Keratinocyte (primary cell): ENCODE measurements around the gene AMACR. TPM values are rescaled to one million over a fixed set of nuclear protein-coding genes. Genes with fewer than 3 reads are reported as not detected.

Experiments used
- DNase-seq: peaks from one replicate; pipeline ENCODE4 v3.0.0-alpha.2; 2011; ENCODE audit warnings: low read depth, missing footprints, low spot score
- FAIRE-seq: peaks from 2 replicates; lab custom pipeline; 2011; peaks lifted over from hg19 to GRCh38; lab: Jason Lieb, UNC
- H2AFZ ChIP-seq: 2 replicates; pipeline ENCODE4 v1.6.0; 2012; ENCODE audit warnings: low read length, control low read depth, inconsistent platforms; ENCODE audit not compliant: control insufficient read depth
- H3K27ac ChIP-seq: 2 replicates; pipeline ENCODE4 v1.5.1; 2011; ENCODE audit warnings: low read length; ENCODE audit not compliant: control insufficient read depth, insufficient read depth
- H3K27me3 ChIP-seq: 3 replicates; pipeline ENCODE4 v1.6.0; 2011; ENCODE audit warnings: low read length; ENCODE audit not compliant: control insufficient read depth, insufficient read depth; ENCODE audit errors: extremely low read depth
- H3K36me3 ChIP-seq, 2 experiments: 2 replicates in 1 of 2; 3 replicates in 1 of 2; pipeline ENCODE4 v1.5.1; 2011; ENCODE audit warnings: low read length in 2 of 2, mild to moderate bottlenecking in 1 of 2; ENCODE audit not compliant: control insufficient read depth in 2 of 2, insufficient read depth in 2 of 2; ENCODE audit errors: extremely low read depth in 1 of 2
- H3K4me1 ChIP-seq: 3 replicates; pipeline ENCODE4 v1.5.1; 2011; ENCODE audit warnings: low read length; ENCODE audit not compliant: control insufficient read depth, insufficient read depth; ENCODE audit errors: extremely low read depth
- H3K4me2 ChIP-seq: 3 replicates; pipeline ENCODE4 v1.6.0; 2011; ENCODE audit warnings: low read depth, low read length; ENCODE audit not compliant: control insufficient read depth, insufficient read depth; ENCODE audit errors: extremely low read depth
- H3K4me3 ChIP-seq, 3 experiments: fragments of 200-600 bp in 1 of 3; sonication (generic) in 1 of 3; 2 replicates in 2 of 3; 3 replicates in 1 of 3; pipeline ENCODE4 v1.5.1; 2011 to 2016; ENCODE audit warnings: low read length in 3 of 3, mild to moderate bottlenecking in 3 of 3, control low read depth in 2 of 3, inconsistent platforms in 1 of 3, low read depth in 1 of 3, mixed read lengths in 1 of 3, mixed run types in 1 of 3, moderate library complexity in 1 of 3; ENCODE audit not compliant: control insufficient read depth in 2 of 3, insufficient read depth in 2 of 3; ENCODE audit errors: extremely low read depth in 1 of 3
- H3K79me2 ChIP-seq: 2 replicates; pipeline ENCODE4 v1.6.0; 2012; ENCODE audit warnings: low read length; ENCODE audit not compliant: control insufficient read depth, insufficient read depth
- H3K9ac ChIP-seq: 3 replicates; pipeline ENCODE4 v1.6.0; 2011; ENCODE audit warnings: low read length; ENCODE audit not compliant: control insufficient read depth, insufficient read depth; ENCODE audit errors: extremely low read depth
- H3K9me1 ChIP-seq: 3 replicates; pipeline ENCODE4 v1.6.0; 2011; ENCODE audit warnings: low read length; ENCODE audit not compliant: control insufficient read depth, insufficient read depth; ENCODE audit errors: extremely low read depth
- H3K9me3 ChIP-seq: 2 replicates; pipeline ENCODE4 v1.5.1; 2012; ENCODE audit warnings: low read depth, low read length; ENCODE audit not compliant: control insufficient read depth
- H4K20me1 ChIP-seq: 3 replicates; pipeline ENCODE4 v1.6.0; 2011; ENCODE audit warnings: low read length; ENCODE audit not compliant: control insufficient read depth, insufficient read depth; ENCODE audit errors: extremely low read depth
- EZH2 ChIP-seq: IDR thresholded peaks from one replicate; pipeline ENCODE4 v1.6.1; 2012; ENCODE audit warnings: inconsistent platforms, mild to moderate bottlenecking, low read length, moderate library complexity
- dilution Hi-C: fragments of 300-500 bp; cut with MboI; formaldehyde crosslinking; loops from one replicate; pipeline ENCODE4 v1.7.0; 2020; ENCODE audit warnings: low sequenced_read_pairs; ENCODE audit not compliant: extremely low pct_ligation_motif_present
- polyA plus RNA-seq, 5 experiments: library from polyadenylated mRNA; depleted of rRNA in 3 of 5; stranded (reverse) in 3 of 5; stranded (forward) in 1 of 5; unstranded in 1 of 5; fragments of >200 nt; gene quantifications; 1 replicate in 1 of 5; 2 replicates in 3 of 5; 3 replicates in 1 of 5; pipeline versions ENCODE4 v1.2.1 to v1.2.3, GENCODE V29; 2011 to 2012; ENCODE audit warnings: missing spikeins in 2 of 5, low read depth in 1 of 5, low replicate concordance in 1 of 5
- TF ChIP-seq, protein P1 (sequence below), 3 experiments: IDR thresholded peaks in 1 of 3; conservative IDR thresholded peaks in 1 of 3; optimal IDR thresholded peaks in 1 of 3; 2 replicates in 2 of 3; 3 replicates in 1 of 3; pipeline versions ENCODE3 to v1.5.1; 2011; ENCODE audit warnings: low read length in 3 of 3, mild to moderate bottlenecking in 3 of 3, moderate library complexity in 2 of 3, control low read depth in 1 of 3, inconsistent platforms in 1 of 3; ENCODE audit not compliant: insufficient read depth in 2 of 3; ENCODE audit errors: extremely low read depth in 1 of 3

Gene AMACR
- polyA plus RNA-seq, 1 donor (not counting 4 experiments of a cell fraction or from before 2014, with no cell fraction given) = 20.3 TPM

DNA sequence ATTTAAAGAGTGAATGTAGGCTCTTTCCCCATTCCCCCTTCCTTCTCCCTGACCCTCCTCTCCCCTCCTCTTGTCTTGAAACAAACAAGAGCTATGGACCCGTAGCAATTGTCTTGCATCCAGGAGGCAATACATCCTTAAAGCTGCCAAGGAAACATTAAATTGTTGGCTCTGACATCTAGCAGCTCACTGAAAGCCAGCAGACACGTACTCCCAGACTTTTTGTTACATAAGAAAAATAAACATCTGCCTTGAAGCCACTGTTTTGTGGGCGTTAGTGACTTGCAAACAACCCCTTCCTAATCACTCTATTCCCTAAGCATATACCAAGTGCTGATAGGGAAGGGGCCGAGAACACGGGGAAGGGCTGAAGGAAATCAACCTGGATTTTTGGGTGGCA lies 32.0 kb downstream of the AMACR start:
- FAIRE-seq = no peak
- dilution Hi-C loops = no loop called here

DNA sequence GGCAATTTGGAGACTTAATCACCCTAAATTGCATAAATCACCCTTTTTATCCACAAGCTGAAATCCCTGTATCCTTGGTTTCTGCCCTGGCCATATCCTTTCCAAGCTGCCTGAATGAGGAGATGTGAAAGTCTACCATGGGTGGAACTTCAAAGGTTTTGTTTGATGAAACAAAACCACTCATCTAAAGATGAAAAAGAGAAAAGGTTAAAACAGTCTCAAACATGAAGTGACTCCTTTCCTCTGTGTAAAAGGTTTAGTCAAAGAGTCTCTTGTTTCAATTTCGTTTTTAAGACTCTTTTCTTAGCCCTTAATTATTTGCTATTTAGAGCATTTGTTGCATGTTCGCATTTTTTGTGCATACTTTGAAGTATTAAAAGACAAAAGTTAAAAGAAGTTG lies 34.6 kb downstream of the AMACR start:
- Histone ChIP-seq H3K4me1 (no peaks in the 10 kb centered on the region), H3K9ac (no peak overlapping the region), H2AFZ (no peak overlapping the region), H3K36me3 (no peaks in the 10 kb centered on the region), H3K9me3 (no peaks in the 10 kb centered on the region), H3K4me2 (no peak overlapping the region), H3K4me3 (no peak overlapping the region), H3K27me3 (peaks cover 11% of the 10 kb centered on the region), H3K79me2 (no peaks in the 10 kb centered on the region), H3K9me1 (no peaks in the 10 kb centered on the region), H4K20me1 (no peaks in the 10 kb centered on the region), H3K27ac (no peak overlapping the region)
- DNase-seq = no peak
- FAIRE-seq = no peak
- dilution Hi-C loops = no loop called here
- no peak for TF ChIP-seq EZH2
- TF ChIP-seq, protein P1, sequence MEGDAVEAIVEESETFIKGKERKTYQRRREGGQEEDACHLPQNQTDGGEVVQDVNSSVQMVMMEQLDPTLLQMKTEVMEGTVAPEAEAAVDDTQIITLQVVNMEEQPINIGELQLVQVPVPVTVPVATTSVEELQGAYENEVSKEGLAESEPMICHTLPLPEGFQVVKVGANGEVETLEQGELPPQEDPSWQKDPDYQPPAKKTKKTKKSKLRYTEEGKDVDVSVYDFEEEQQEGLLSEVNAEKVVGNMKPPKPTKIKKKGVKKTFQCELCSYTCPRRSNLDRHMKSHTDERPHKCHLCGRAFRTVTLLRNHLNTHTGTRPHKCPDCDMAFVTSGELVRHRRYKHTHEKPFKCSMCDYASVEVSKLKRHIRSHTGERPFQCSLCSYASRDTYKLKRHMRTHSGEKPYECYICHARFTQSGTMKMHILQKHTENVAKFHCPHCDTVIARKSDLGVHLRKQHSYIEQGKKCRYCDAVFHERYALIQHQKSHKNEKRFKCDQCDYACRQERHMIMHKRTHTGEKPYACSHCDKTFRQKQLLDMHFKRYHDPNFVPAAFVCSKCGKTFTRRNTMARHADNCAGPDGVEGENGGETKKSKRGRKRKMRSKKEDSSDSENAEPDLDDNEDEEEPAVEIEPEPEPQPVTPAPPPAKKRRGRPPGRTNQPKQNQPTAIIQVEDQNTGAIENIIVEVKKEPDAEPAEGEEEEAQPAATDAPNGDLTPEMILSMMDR (optimal IDR thresholded peaks at IDR 0.05 in 1 of 3, IDR thresholded peaks at IDR 0.05 in 1 of 3, conservative IDR thresholded peaks at IDR 0.05 in 1 of 3; ENCODE audit: extremely low read depth in 1 of 3, insufficient read depth in 2 of 3, low read length in 3 of 3) = no peak

More for the DNA sequence above, 32.0 kb downstream of the AMACR start:
- DNase-seq = no peak
- H3K9me3 ChIP-seq = no peaks in the 10 kb centered on the region
- TF ChIP-seq, protein P1 (optimal IDR thresholded peaks at IDR 0.05 in 1 of 3, IDR thresholded peaks at IDR 0.05 in 1 of 3, conservative IDR thresholded peaks at IDR 0.05 in 1 of 3; ENCODE audit: extremely low read depth in 1 of 3, insufficient read depth in 2 of 3, low read length in 3 of 3) = no peak
- no peak for TF ChIP-seq EZH2
- H3K36me3 ChIP-seq = no peaks in the 10 kb centered on the region
- H3K4me1 ChIP-seq = no peaks in the 10 kb centered on the region
- no peak overlapping the region for H3K4me3 ChIP-seq
- H4K20me1 ChIP-seq = no peaks in the 10 kb centered on the region
- no peak overlapping the region for H3K9ac ChIP-seq
- H3K9me1 ChIP-seq = no peaks in the 10 kb centered on the region
- no peaks in the 10 kb centered on the region for H3K79me2 ChIP-seq
- no peak overlapping the region for H3K27ac ChIP-seq
- peaks cover 11% of the 10 kb centered on the region for H3K27me3 ChIP-seq
- no peak overlapping the region for H2AFZ ChIP-seq
- no peak overlapping the region for H3K4me2 ChIP-seq
